H1 (cell line): ENCODE measurements around the gene IGFBP3. TPM values are rescaled to one million over a fixed set of nuclear protein-coding genes. Genes with fewer than 3 reads are reported as not detected.

Source experiments
- CTCF ChIA-PET: fragments of 300-600 bp; sonication (Branson Sonifier 250); formaldehyde crosslinking; loops from one replicate; lab custom pipeline; 2021; ENCODE audit not compliant: partially characterized antibody; lab: Charles Lee
- POLR2A ChIA-PET: fragments of 300-600 bp; sonication (Branson Sonifier 250); formaldehyde crosslinking; loops from one replicate; lab custom pipeline; 2021; ENCODE audit warnings: inconsistent platforms; ENCODE audit not compliant: partially characterized antibody; lab: Charles Lee
- DNase-seq, 2 experiments: peaks; one replicate each; pipeline versions ENCODE4 v3.0.0 to v3.0.0-alpha.2; 2010 to 2022; ENCODE audit warnings: low spot score in 2 of 2, low read depth in 1 of 2, mixed read lengths in 1 of 2
- FAIRE-seq: peaks from 2 replicates; lab custom pipeline; 2011; peaks lifted over from hg19 to GRCh38; lab: Jason Lieb, UNC
- H2AFZ ChIP-seq: 2 replicates; pipeline ENCODE4 v1.8.1; 2012; ENCODE audit warnings: low read length, inconsistent platforms
- H2AK5ac ChIP-seq: 2 replicates; pipeline ENCODE4 v1.6.1; 2013; ENCODE audit warnings: low read depth, low read length
- H2BK120ac ChIP-seq: replicated peaks from 2 replicates; pipeline ENCODE3; 2013; ENCODE audit warnings: low read depth, low read length, inconsistent platforms
- H2BK12ac ChIP-seq: 2 replicates; pipeline ENCODE4 v1.6.1; 2013; ENCODE audit warnings: low read depth, low read length
- H2BK15ac ChIP-seq: 2 replicates; pipeline ENCODE4 v1.6.1; 2013; ENCODE audit warnings: low read length
- H2BK20ac ChIP-seq: 2 replicates; pipeline ENCODE4 v1.6.1; 2013; ENCODE audit warnings: low read length
- H2BK5ac ChIP-seq: 2 replicates; pipeline ENCODE4 v1.6.1; 2013; ENCODE audit warnings: low read depth, low read length
- H3K14ac ChIP-seq: 2 replicates; pipeline ENCODE4 v1.6.1; 2013; ENCODE audit warnings: inconsistent platforms; ENCODE audit not compliant: insufficient read length
- H3K18ac ChIP-seq: 2 replicates; pipeline ENCODE4 v1.6.1; 2013; ENCODE audit warnings: low read length; ENCODE audit errors: extremely low read depth
- H3K23ac ChIP-seq: 2 replicates; pipeline ENCODE4 v1.6.1; 2013; ENCODE audit warnings: inconsistent platforms; ENCODE audit not compliant: insufficient read length
- H3K23me2 ChIP-seq: 2 replicates; pipeline ENCODE4 v1.6.1; 2013; ENCODE audit warnings: low read depth, low read length
- H3K27ac ChIP-seq: 2 replicates; pipeline ENCODE4 v1.6.1; 2011; ENCODE audit warnings: low read depth, low read length, inconsistent platforms
- H3K27me3 ChIP-seq, 4 experiments: replicated peaks in 1 of 4; 1 replicate in 1 of 4; 2 replicates in 3 of 4; pipeline versions ENCODE4 v1.6.1 to v1.8.1; 2011 to 2013; ENCODE audit warnings: low read length in 3 of 4, mild to moderate bottlenecking in 3 of 4, inconsistent platforms in 2 of 4, mixed read lengths in 2 of 4, moderate library complexity in 1 of 4; ENCODE audit not compliant: control insufficient read depth in 3 of 4, insufficient read depth in 3 of 4; ENCODE audit errors: extremely low read depth in 1 of 4
- H3K36me3 ChIP-seq, 4 experiments: 2 replicates each; pipeline versions ENCODE4 v1.6.1 to v1.8.1; 2011 to 2013; ENCODE audit warnings: mild to moderate bottlenecking in 4 of 4, low read length in 3 of 4, moderate library complexity in 2 of 4, control low read depth in 1 of 4, inconsistent platforms in 1 of 4; ENCODE audit not compliant: insufficient read depth in 4 of 4, control insufficient read depth in 2 of 4
- H3K4ac ChIP-seq: replicated peaks from 2 replicates; pipeline ENCODE3; 2013; ENCODE audit warnings: low read length, low read depth, mixed read lengths, inconsistent platforms; ENCODE audit not compliant: insufficient read length
- H3K4me1 ChIP-seq, 4 experiments: replicated peaks in 1 of 4; 1 replicate in 1 of 4; 2 replicates in 3 of 4; pipeline versions ENCODE4 v1.6.1 to v1.8.1; 2011 to 2013; ENCODE audit warnings: low read length in 3 of 4, inconsistent platforms in 2 of 4, mixed read lengths in 1 of 4; ENCODE audit not compliant: insufficient read depth in 4 of 4, control insufficient read depth in 3 of 4
- H3K4me2 ChIP-seq, 2 experiments: 2 replicates each; pipeline versions ENCODE4 v1.6.1 to v1.8.1; 2011 to 2013; ENCODE audit warnings: low read depth in 2 of 2, low read length in 2 of 2, control low read depth in 1 of 2, inconsistent platforms in 1 of 2, mild to moderate bottlenecking in 1 of 2; ENCODE audit not compliant: insufficient read depth in 1 of 2
- H3K4me3 ChIP-seq, 4 experiments: fragments of 200-600, 300-600 bp in 1 of 4; sonication (generic), shearing (Covaris generic), sonication (Bioruptor Twin) in 1 of 4; 2 replicates each; pipeline versions ENCODE4 v1.5.1 to v1.8.1; 2011 to 2016; ENCODE audit warnings: low read length in 4 of 4, low read depth in 3 of 4, control low read depth in 2 of 4, inconsistent platforms in 2 of 4, mild to moderate bottlenecking in 2 of 4, mixed read lengths in 1 of 4, moderate library complexity in 1 of 4; ENCODE audit not compliant: insufficient read depth in 2 of 4; ENCODE audit errors: extremely low read depth in 1 of 4
- H3K56ac ChIP-seq: replicated peaks from 2 replicates; pipeline ENCODE3; 2013; ENCODE audit warnings: low read depth, mild to moderate bottlenecking, mixed read lengths, low read length, inconsistent platforms; ENCODE audit not compliant: insufficient read length
- H3K79me1 ChIP-seq: 2 replicates; pipeline ENCODE4 v1.6.1; 2013; ENCODE audit warnings: low read depth, low read length, control low read depth
- H3K79me2 ChIP-seq, 2 experiments: 2 replicates each; pipeline versions ENCODE4 v1.6.1 to v1.8.1; 2012 to 2013; ENCODE audit warnings: low read length in 2 of 2, mild to moderate bottlenecking in 2 of 2, inconsistent platforms in 1 of 2; ENCODE audit not compliant: insufficient read depth in 2 of 2, control insufficient read depth in 1 of 2
- H3K9ac ChIP-seq, 4 experiments: replicated peaks in 1 of 4; 1 replicate in 1 of 4; 2 replicates in 3 of 4; pipeline versions ENCODE4 v1.6.1 to v1.8.1; 2011 to 2013; ENCODE audit warnings: low read depth in 3 of 4, low read length in 3 of 4, control low read depth in 2 of 4, mild to moderate bottlenecking in 2 of 4, moderate library complexity in 2 of 4, inconsistent platforms in 1 of 4; ENCODE audit errors: extremely low read depth in 1 of 4
- H3K9me3 ChIP-seq, 2 experiments: 2 replicates each; pipeline versions ENCODE4 v1.6.1 to v1.8.1; 2012 to 2013; ENCODE audit warnings: mild to moderate bottlenecking in 2 of 2, moderate library complexity in 2 of 2, control low read depth in 1 of 2, inconsistent platforms in 1 of 2, low read depth in 1 of 2, low read length in 1 of 2, mixed read lengths in 1 of 2; ENCODE audit not compliant: insufficient read depth in 2 of 2
- H4K20me1 ChIP-seq, 2 experiments: replicated peaks in 1 of 2; 2 replicates each; pipeline versions ENCODE3 to v1.8.1; 2011 to 2013; ENCODE audit warnings: inconsistent platforms in 2 of 2, low read length in 2 of 2, mild to moderate bottlenecking in 1 of 2; ENCODE audit not compliant: insufficient read depth in 2 of 2, control insufficient read depth in 1 of 2
- H4K5ac ChIP-seq: 2 replicates; pipeline ENCODE4 v1.6.1; 2013; ENCODE audit warnings: low read length, low read depth, mixed read lengths, inconsistent platforms; ENCODE audit not compliant: insufficient read length
- H4K8ac ChIP-seq: 2 replicates; pipeline ENCODE4 v1.8.0; 2013; ENCODE audit warnings: mild to moderate bottlenecking, moderate library complexity, low read length, inconsistent platforms; ENCODE audit not compliant: insufficient read depth; ENCODE audit errors: extremely low read depth
- H4K91ac ChIP-seq: replicated peaks from 2 replicates; pipeline ENCODE3; 2013; ENCODE audit warnings: low read length, mixed read lengths, inconsistent platforms; ENCODE audit not compliant: insufficient read length
- CBX8 ChIP-seq: fragments of 300-800, 300-1000 bp; sonication (generic); IDR thresholded peaks from 2 replicates; pipeline ENCODE4 v1.7.1; 2016; ENCODE audit warnings: low read depth, low read length, borderline replicate concordance
- TCF12 ChIP-seq: IDR thresholded peaks from 2 replicates; pipeline ENCODE4 v1.6.1; 2011; ENCODE audit warnings: low read depth, mild to moderate bottlenecking, low read length
- WGBS, 2 experiments: shearing (Covaris generic) in 1 of 2; methylation state at CpG; one replicate each; pipeline versions ENCODE4 v1.1.6 to v1.1.7; 2013 to 2015; ENCODE audit warnings: low lambda C conversion rate in 2 of 2, mixed read lengths in 2 of 2, inconsistent platforms in 1 of 2, low coverage in 1 of 2, missing lambda C conversion rate in 1 of 2; ENCODE audit not compliant: insufficient replicate concordance in 2 of 2, insufficient coverage in 1 of 2, insufficient read length in 1 of 2; ENCODE audit errors: extremely low coverage in 1 of 2, missing lambda C conversion rate in 1 of 2; 5-methylcytosine and 5-hydroxymethylcytosine counted together
- polyA plus RNA-seq, 7 experiments: library from polyadenylated mRNA; depleted of rRNA in 3 of 7; stranded (reverse) in 5 of 7; unstranded in 2 of 7; fragments of >200 nt in 5 of 7; fragments of 200-250 nt in 2 of 7; gene quantifications; 1 replicate in 5 of 7; 2 replicates in 1 of 7; 4 replicates in 1 of 7; pipeline versions ENCODE4 v1.2.1 to v1.2.3, GENCODE V29; 2011 to 2013; ENCODE audit warnings: missing spikeins in 2 of 7, mixed read lengths in 2 of 7
- total RNA-seq: library from RNA; stranded (reverse); fragmentation: NEBNext Ultra II Directional; extraction: Animal tissue kit (Norgen Biotek cat#: 25700); gene quantifications from 2 replicates; pipeline ENCODE4 v1.2.1, GENCODE V29; 2021

IGFBP3 gene
- total and polyA plus RNA-seq, 2 of the 8 experiments (the other 6 are each of a cell fraction or from before 2014, with no cell fraction given) = 5.5 to 12.1 TPM

GRCh38 chr7:45919993-45920459 lies 1.0 kb downstream of the IGFBP3 start:
- Histone ChIP-seq H2BK20ac (no peak overlapping the region), H3K27me3 (peaks cover 14 to 48% (median 37%) of the 10 kb centered on the region in 4 experiments), H3K27ac (no peak overlapping the region), H2BK15ac (no peak overlapping the region), H2AK5ac (no peak overlapping the region), H2BK120ac (no peak overlapping the region), H3K56ac (no peak overlapping the region), H3K36me3 (peaks cover 0 to 6% (median 1%) of the 10 kb centered on the region in 4 experiments; a peak in 4 of 8 replicates), H3K9ac (peak overlapping the region in 3 of 4 experiments; percentile 3 to 41 (median 13); a peak in 3 of 7 replicates), H4K8ac (no peak overlapping the region), H3K14ac (no peak overlapping the region), H4K91ac (no peak overlapping the region), H3K4me2 (peak overlapping the region; percentile 78 to 87), H3K4ac (no peak overlapping the region), H2BK5ac (no peak overlapping the region), H4K20me1 (peaks cover 2% of the 10 kb centered on the region in 2 experiments), H3K23ac (no peak overlapping the region), H2BK12ac (no peak overlapping the region), H2AFZ (no peak overlapping the region), H4K5ac (no peak overlapping the region), H3K18ac (no peak overlapping the region), H3K4me3 (peak overlapping the region; percentile 43 to 67 (median 56)), H3K4me1 (peaks cover 6 to 30% (median 12%) of the 10 kb centered on the region in 4 experiments; a peak in 6 of 7 replicates), H3K9me3 (no peaks in the 10 kb centered on the region), H3K23me2 (peaks cover 14% of the 10 kb centered on the region), H3K79me2 (no peaks in the 10 kb centered on the region), H3K79me1 (no peaks in the 10 kb centered on the region)
- no peak for DNase-seq
- POLR2A ChIA-PET = interaction anchor here (1.2 kb wide), 1 partner anchor 56 kb away, joined by 3 read pairs; no protein-coding TSS in a partner anchor
- CTCF ChIA-PET = interaction anchor here (0.9 to 15.3 kb wide), 10 partner anchors 17 to 1914 kb away, joined by 3 to 242 read pairs (median 20); no protein-coding TSS in a partner anchor
- 24% methylated on average over 19 of the region's 19 CpGs; no CpG with 5 or more reads in 1 of the 2 experiments for WGBS, 2 experiments
- no peak for FAIRE-seq
- TF ChIP-seq CBX8 (no peak), TCF12 (no peak)
